ENCODE data around the gene SMC6.

SMC6 gene

DNA sequence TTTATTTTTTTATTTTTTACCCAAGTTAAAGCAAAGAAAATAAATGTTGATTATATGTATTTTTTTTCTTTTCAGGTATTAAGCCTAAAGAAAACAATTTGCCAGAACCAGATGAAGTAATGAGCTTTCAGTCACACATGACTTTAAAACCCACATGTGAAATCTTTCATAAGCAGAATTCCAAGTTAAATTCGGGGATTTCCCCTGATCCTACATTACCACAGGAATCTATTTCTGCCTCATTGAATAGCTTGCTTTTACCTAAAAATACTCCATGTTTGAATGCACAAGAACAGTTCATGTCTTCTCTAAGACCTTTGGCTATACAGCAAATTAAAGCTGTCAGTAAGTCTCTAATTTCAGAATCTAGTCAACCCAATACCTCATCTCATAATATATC lies 26.9 kb upstream of the SMC6 start:
- H4K20me1 ChIP-seq (ENCODE audit: insufficient read depth, low read length), result no peaks in the 10 kb centered on the region
- no peak for TF ChIP-seq EZH2phosphoT487 (IDR thresholded peaks at IDR 0.05; ENCODE audit: low read depth)
- TF ChIP-seq, protein P1, sequence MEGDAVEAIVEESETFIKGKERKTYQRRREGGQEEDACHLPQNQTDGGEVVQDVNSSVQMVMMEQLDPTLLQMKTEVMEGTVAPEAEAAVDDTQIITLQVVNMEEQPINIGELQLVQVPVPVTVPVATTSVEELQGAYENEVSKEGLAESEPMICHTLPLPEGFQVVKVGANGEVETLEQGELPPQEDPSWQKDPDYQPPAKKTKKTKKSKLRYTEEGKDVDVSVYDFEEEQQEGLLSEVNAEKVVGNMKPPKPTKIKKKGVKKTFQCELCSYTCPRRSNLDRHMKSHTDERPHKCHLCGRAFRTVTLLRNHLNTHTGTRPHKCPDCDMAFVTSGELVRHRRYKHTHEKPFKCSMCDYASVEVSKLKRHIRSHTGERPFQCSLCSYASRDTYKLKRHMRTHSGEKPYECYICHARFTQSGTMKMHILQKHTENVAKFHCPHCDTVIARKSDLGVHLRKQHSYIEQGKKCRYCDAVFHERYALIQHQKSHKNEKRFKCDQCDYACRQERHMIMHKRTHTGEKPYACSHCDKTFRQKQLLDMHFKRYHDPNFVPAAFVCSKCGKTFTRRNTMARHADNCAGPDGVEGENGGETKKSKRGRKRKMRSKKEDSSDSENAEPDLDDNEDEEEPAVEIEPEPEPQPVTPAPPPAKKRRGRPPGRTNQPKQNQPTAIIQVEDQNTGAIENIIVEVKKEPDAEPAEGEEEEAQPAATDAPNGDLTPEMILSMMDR (IDR thresholded peaks at IDR 0.05; ENCODE audit: low read depth, low read length), result no peak
- H2AFZ ChIP-seq (ENCODE audit: low read depth, low read length), result no peak overlapping the region
- H3K4me3 ChIP-seq (ENCODE audit: low read length), result no peak overlapping the region
- no peak overlapping the region for H3K27ac ChIP-seq (ENCODE audit: low read length)
- H3K9ac ChIP-seq (ENCODE audit: low read length), result no peak overlapping the region
- peaks cover 11% of the 10 kb centered on the region for H3K4me1 ChIP-seq (ENCODE audit: low read length)
- no peaks in the 10 kb centered on the region for H3K9me3 ChIP-seq (ENCODE audit: insufficient read depth, low read length)
- no peaks in the 10 kb centered on the region for H3K27me3 ChIP-seq (ENCODE audit: low read depth, low read length)
- H3K4me2 ChIP-seq (ENCODE audit: low read length), result no peak overlapping the region
- H3K36me3 ChIP-seq (replicated peaks; ENCODE audit: low read depth, low read length), result peaks cover 61% of the 10 kb centered on the region
- H3K79me2 ChIP-seq (ENCODE audit: low read length), result no peaks in the 10 kb centered on the region

DNA sequence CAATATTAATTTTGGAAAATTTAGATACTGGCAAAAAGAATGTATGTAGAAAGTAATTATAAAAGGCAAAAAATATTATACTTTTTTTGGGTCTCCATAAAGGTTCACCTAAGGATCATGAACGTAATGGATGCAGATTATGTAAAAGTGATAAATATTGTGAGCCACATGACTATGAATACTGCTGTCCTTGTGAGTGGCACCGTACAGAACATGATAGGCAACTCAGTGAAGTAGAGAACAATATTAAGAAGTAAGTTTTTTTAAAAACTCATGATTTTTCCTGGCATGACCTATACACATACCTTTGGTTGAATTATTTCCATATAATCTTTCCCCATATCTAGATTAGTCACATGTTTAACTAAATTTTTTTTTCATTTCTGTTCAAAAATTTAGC lies 18.9 kb upstream of the SMC6 start:
- TF ChIP-seq EZH2phosphoT487 (IDR thresholded peaks at IDR 0.05; ENCODE audit: low read depth), result no peak
- TF ChIP-seq, protein P1 (IDR thresholded peaks at IDR 0.05; ENCODE audit: low read depth, low read length), result no peak
- Histone ChIP-seq H4K20me1 (ENCODE audit: insufficient read depth, low read length) (no peaks in the 10 kb centered on the region), H3K27ac (ENCODE audit: low read length) (no peak overlapping the region), H3K9me3 (ENCODE audit: insufficient read depth, low read length) (no peaks in the 10 kb centered on the region), H3K4me2 (ENCODE audit: low read length) (no peak overlapping the region), H3K4me1 (ENCODE audit: low read length) (no peaks in the 10 kb centered on the region), H2AFZ (ENCODE audit: low read depth, low read length) (no peak overlapping the region), H3K36me3 (replicated peaks; ENCODE audit: low read depth, low read length) (peaks cover 51% of the 10 kb centered on the region), H3K4me3 (ENCODE audit: low read length) (no peak overlapping the region), H3K9ac (ENCODE audit: low read length) (no peak overlapping the region), H3K27me3 (ENCODE audit: low read depth, low read length) (no peaks in the 10 kb centered on the region), H3K79me2 (ENCODE audit: low read length) (peaks cover 5% of the 10 kb centered on the region; the same call in 1 of the 2 replicates)

- Histone ChIP-seq H3K27me3 (ENCODE audit: low read depth, low read length) (no peaks in the 10 kb centered on the region), H3K9ac (ENCODE audit: low read length) (no peak overlapping the region), H3K9me3 (ENCODE audit: insufficient read depth, low read length) (no peaks in the 10 kb centered on the region), H2AFZ (ENCODE audit: low read depth, low read length) (no peak overlapping the region), H4K20me1 (ENCODE audit: insufficient read depth, low read length) (no peaks in the 10 kb centered on the region), H3K4me2 (ENCODE audit: low read length) (no peak overlapping the region), H3K79me2 (ENCODE audit: low read length) (peaks cover 8% of the 10 kb centered on the region; the same call in 1 of the 2 replicates), H3K4me3 (ENCODE audit: low read length) (no peak overlapping the region), H3K36me3 (replicated peaks; ENCODE audit: low read depth, low read length) (peaks cover 52% of the 10 kb centered on the region), H3K4me1 (ENCODE audit: low read length) (no peaks in the 10 kb centered on the region), H3K27ac (ENCODE audit: low read length) (no peak overlapping the region)
- no peak for TF ChIP-seq EZH2phosphoT487 (IDR thresholded peaks at IDR 0.05; ENCODE audit: low read depth)
- TF ChIP-seq, protein P1 (IDR thresholded peaks at IDR 0.05; ENCODE audit: low read depth, low read length), result no peak
These were observed 18.3 kb upstream of the SMC6 start for GRCh38 chr2:17771956-17772355.

DNA sequence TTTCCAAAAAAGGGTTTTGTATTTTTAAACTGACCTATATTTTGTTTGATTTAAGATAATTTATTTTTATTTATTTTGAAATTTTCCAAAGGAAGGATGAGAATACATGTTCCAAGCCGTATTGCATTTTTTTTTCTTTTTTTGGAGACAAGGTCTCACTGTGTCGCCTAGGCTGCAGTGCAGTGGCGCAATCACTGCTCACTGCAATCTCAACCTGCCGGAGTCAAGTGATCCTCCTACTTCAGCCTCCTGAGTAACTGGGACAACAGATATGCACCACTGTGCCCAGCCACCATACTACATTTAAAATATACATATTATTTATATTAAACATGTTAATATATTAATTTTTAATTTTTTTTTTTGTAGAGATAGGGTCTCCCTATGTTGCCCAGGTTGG lies 15.3 kb upstream of the SMC6 start:
- Histone ChIP-seq H3K4me2 (ENCODE audit: low read length) (no peak overlapping the region), H2AFZ (ENCODE audit: low read depth, low read length) (no peak overlapping the region), H4K20me1 (ENCODE audit: insufficient read depth, low read length) (no peaks in the 10 kb centered on the region), H3K36me3 (replicated peaks; ENCODE audit: low read depth, low read length) (peaks cover 55% of the 10 kb centered on the region), H3K9me3 (ENCODE audit: insufficient read depth, low read length) (no peaks in the 10 kb centered on the region), H3K4me3 (ENCODE audit: low read length) (no peak overlapping the region), H3K27me3 (ENCODE audit: low read depth, low read length) (no peaks in the 10 kb centered on the region), H3K9ac (ENCODE audit: low read length) (no peak overlapping the region), H3K27ac (ENCODE audit: low read length) (no peak overlapping the region), H3K79me2 (ENCODE audit: low read length) (peaks cover 16% of the 10 kb centered on the region), H3K4me1 (ENCODE audit: low read length) (no peaks in the 10 kb centered on the region)
- TF ChIP-seq, protein P1 (IDR thresholded peaks at IDR 0.05; ENCODE audit: low read depth, low read length), result no peak
- no peak for TF ChIP-seq EZH2phosphoT487 (IDR thresholded peaks at IDR 0.05; ENCODE audit: low read depth)

Data from OCI-LY3 (cell line).